ENCODE data around the gene MRPS2. TPM values are rescaled to one million over a fixed set of nuclear protein-coding genes. Genes with fewer than 3 reads are reported as not detected.

The MRPS2 gene
- polyA plus RNA-seq, 2 of the 4 experiments (the other 2 are of a cell fraction): 66.9 to 90.1 TPM

- ATAC-seq (peak in 1 of 2 experiments; percentile 48; a peak in 3 of 6 replicates), DNase-seq (ENCODE audit: low read depth in 1 of 2, low spot score in 1 of 2) (no peak), FAIRE-seq (no peak)
- Histone ChIP-seq H3K9me3 (no peaks in the 10 kb centered on the region), H3K27ac (no peak overlapping the region), H3K4me2 (no peak overlapping the region), H3K4me3 (no peak overlapping the region), H3K4me1 (peaks cover 9% of the 10 kb centered on the region; the same call in 1 of the 3 replicates)
- POLR2A ChIA-PET: no interaction called here
- CTCF ChIA-PET: interaction anchor here (0.7 to 1.4 kb wide), 3 partner anchors 8 to 49 kb away, joined by 3 read pairs; no protein-coding TSS in a partner anchor
- TF ChIP-seq CEBPB (IDR thresholded peaks at IDR 0.05) (no peak), CTCF (IDR thresholded peaks at IDR 0.05) (no peak), CBX8 (IDR thresholded peaks at IDR 0.05) (no peak), FOSB (CRISPR knock-in tag; IDR thresholded peaks at IDR 0.05) (no peak), RARB (CRISPR knock-in tag; IDR thresholded peaks at IDR 0.05) (no peak), ZFP36 (IDR thresholded peaks at IDR 0.05; ENCODE audit: borderline replicate concordance, partially characterized antibody) (no peak), ZC3H11A (IDR thresholded peaks at IDR 0.05) (no peak)
- WGBS (ENCODE audit: missing lambda C conversion rate): 73% methylated on average over 17 of the region's 18 CpGs
Measured at GRCh38 chr9:135489188-135489906, 11.1 kb upstream of the MRPS2 start.

DNA sequence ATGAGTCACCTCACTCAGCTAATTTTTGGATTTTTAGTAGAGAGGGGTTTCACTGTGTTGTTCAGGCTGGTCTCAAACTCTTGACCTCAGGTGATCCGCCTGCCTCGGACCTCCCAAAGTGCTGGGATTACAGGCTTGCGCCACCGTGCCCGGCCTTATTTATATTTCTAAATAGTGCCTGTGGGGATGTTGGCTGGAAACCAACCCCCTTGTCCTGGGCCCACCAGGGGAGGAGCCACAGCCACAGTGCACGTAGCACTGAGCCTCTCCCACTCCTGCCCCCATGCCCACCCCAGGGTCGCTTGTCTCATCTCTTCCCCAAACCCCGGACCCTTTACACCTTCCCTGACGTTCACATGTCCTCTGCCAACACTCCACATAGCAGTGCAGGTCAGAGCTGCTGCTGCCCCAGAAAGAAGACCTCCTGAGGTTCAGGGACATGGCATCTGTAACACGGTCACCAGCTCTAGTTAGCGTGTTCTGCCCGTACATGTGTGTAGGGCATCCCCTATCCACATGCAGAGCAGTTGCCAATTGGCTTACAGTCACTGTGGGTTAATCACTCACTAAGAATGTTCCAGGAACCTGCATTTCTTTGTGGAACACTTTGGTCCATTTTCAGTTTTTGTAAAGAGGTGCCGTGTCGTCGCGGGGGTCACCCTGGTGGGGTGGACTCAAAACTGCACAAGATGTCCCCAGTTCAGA, 10.2 kb upstream of the MRPS2 start:
- no peak for TF ChIP-seq ZC3H11A (IDR thresholded peaks at IDR 0.05)
- TF ChIP-seq EHMT2 (IDR thresholded peaks at IDR 0.05; ENCODE audit: low read depth): no peak
- no peak for TF ChIP-seq POLR2AphosphoS2 (conservative IDR thresholded peaks at IDR 0.05; ENCODE audit: low read length)
- no peak for TF ChIP-seq ZSCAN20 (CRISPR knock-in tag; IDR thresholded peaks at IDR 0.05)
- TF ChIP-seq CEBPB (IDR thresholded peaks at IDR 0.05): no peak
- no peak for TF ChIP-seq EP300 (IDR thresholded peaks at IDR 0.05)
- POLR2A ChIA-PET: no interaction called here

DNA sequence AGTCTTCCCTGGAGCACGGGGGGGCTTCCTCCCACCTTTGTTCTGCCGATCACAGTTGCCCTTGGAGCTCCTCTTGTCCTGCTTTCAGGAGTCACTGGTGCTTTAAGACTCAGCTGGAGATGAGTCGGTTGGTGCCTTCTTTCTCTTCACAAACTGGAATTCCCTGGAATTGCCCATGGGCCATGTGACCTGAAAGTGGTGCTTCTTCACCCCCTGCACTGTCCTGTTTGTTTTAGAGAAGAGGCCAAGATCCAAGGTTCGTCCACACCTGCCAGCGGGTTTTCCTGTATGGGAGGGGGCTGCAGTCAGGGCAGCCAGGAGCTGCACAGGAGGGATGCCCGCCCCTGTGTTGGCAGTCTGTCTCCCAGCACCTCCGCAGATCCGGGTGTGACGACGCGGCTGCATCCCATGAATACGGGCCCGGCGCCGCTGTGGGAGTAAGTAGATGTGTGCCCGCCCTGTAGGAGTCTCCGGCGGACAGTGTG, 9.5 kb upstream of the MRPS2 start:
- ChIA-PET CTCF (interaction anchor here (0.7 to 6.1 kb wide), 4 partner anchors 9 to 78 kb away, joined by 3 to 38 read pairs (median 5); no protein-coding TSS in a partner anchor), POLR2A (no interaction called here)
- no peak for DNase-seq (ENCODE audit: low read depth in 1 of 2, low spot score in 1 of 2)
- H3K27ac ChIP-seq: no peak overlapping the region
- no peak for ATAC-seq
- WGBS (ENCODE audit: missing lambda C conversion rate): 88% methylated on average over 18 of the region's 18 CpGs
- no peaks in the 10 kb centered on the region for H3K9me3 ChIP-seq
- TF ChIP-seq SREBF2 (IDR thresholded peaks at IDR 0.05): no peak
- no peak for TF ChIP-seq NR3C1 (IDR thresholded peaks at IDR 0.05)
- TF ChIP-seq ZC3H11A (IDR thresholded peaks at IDR 0.05): no peak
- TF ChIP-seq PHF8 (IDR thresholded peaks at IDR 0.05; ENCODE audit: borderline replicate concordance, low read depth): no peak
- no peak for TF ChIP-seq RCOR1 (IDR thresholded peaks at IDR 0.05; ENCODE audit: low read depth, low read length)
- no peak for TF ChIP-seq CHD2 (IDR thresholded peaks at IDR 0.05; ENCODE audit: low read length, partially characterized antibody)
- TF ChIP-seq HOXB13 (CRISPR knock-in tag; IDR thresholded peaks at IDR 0.05; ENCODE audit: low read depth): no peak
- no peak for TF ChIP-seq REST (IDR thresholded peaks at IDR 0.05)
- no peak for TF ChIP-seq FOXS1 (CRISPR knock-in tag; IDR thresholded peaks at IDR 0.05)
- no peak for TF ChIP-seq E2F6 (IDR thresholded peaks at IDR 0.05; ENCODE audit: borderline replicate concordance, low read depth)
- no peak for TF ChIP-seq POLR2AphosphoS2 (conservative IDR thresholded peaks at IDR 0.05; ENCODE audit: low read length)
- no peak for TF ChIP-seq RFX5 (IDR thresholded peaks at IDR 0.05)
- no peak for TF ChIP-seq HDAC2 (IDR thresholded peaks at IDR 0.05)
- TF ChIP-seq POLR2A (IDR thresholded peaks at IDR 0.05; ENCODE audit: low read length): no peak
- no peak for TF ChIP-seq SMC3 (IDR thresholded peaks at IDR 0.05)
- no peak for TF ChIP-seq USF2 (IDR thresholded peaks at IDR 0.05)
- no peak for TF ChIP-seq KDM5A (IDR thresholded peaks at IDR 0.05)
- H3K4me2 ChIP-seq: no peak overlapping the region
- no peak for FAIRE-seq
- no peak overlapping the region for H3K4me3 ChIP-seq
- peaks cover 9% of the 10 kb centered on the region; the same call in 1 of the 3 replicates for H3K4me1 ChIP-seq

More for the DNA sequence above, 10.2 kb upstream of the MRPS2 start:
- DNase-seq (ENCODE audit: low read depth in 1 of 2, low spot score in 1 of 2) (no peak), ATAC-seq (no peak), FAIRE-seq (no peak)
- Histone ChIP-seq H3K9me3 (no peaks in the 10 kb centered on the region), H3K4me1 (peaks cover 9% of the 10 kb centered on the region; the same call in 1 of the 3 replicates), H3K27ac (no peak overlapping the region), H3K4me2 (no peak overlapping the region), H3K4me3 (no peak overlapping the region)
- CTCF ChIA-PET: interaction anchor here (0.7 to 6.1 kb wide), 6 partner anchors 8 to 50 kb away, joined by 3 to 38 read pairs (median 4); no protein-coding TSS in a partner anchor
- 96% methylated on average over 16 of the region's 16 CpGs for WGBS (ENCODE audit: missing lambda C conversion rate)

Measured in A549 (cell line).